ENCODE results near the gene OR8B2. TPM values are rescaled to one million over a fixed set of nuclear protein-coding genes. Genes with fewer than 3 reads are reported as not detected.

The OR8B2 gene, protein sequence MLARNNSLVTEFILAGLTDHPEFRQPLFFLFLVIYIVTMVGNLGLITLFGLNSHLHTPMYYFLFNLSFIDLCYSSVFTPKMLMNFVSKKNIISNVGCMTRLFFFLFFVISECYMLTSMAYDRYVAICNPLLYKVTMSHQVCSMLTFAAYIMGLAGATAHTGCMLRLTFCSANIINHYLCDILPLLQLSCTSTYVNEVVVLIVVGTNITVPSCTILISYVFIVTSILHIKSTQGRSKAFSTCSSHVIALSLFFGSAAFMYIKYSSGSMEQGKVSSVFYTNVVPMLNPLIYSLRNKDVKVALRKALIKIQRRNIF
- not detected for total RNA-seq

DNA sequence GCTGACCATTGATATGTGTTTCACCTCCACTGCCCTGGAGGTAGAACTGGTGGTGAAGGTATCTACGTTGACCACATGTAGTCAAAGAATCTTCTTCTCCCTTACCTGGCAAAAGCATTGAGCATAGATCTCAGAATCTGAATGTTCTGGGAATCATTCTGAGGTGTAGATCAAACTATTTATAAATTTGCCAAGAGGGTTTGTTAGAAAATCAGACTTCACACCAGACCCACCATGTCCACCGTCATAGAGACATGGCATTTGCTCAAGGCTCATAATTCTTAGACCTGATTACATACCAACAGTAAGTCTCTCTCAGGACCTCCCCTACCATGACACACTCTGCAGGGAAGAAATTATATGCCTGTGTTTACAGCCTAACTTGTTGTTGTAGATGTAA, at the start of gene OR8B2:
TSS of gene OR8B2 (minus strand) at position 101 of the 400 bp plus-strand sequence. CDS start 1,156 bp downstream, outside the sequence.
- TF ChIP-seq, protein P1, sequence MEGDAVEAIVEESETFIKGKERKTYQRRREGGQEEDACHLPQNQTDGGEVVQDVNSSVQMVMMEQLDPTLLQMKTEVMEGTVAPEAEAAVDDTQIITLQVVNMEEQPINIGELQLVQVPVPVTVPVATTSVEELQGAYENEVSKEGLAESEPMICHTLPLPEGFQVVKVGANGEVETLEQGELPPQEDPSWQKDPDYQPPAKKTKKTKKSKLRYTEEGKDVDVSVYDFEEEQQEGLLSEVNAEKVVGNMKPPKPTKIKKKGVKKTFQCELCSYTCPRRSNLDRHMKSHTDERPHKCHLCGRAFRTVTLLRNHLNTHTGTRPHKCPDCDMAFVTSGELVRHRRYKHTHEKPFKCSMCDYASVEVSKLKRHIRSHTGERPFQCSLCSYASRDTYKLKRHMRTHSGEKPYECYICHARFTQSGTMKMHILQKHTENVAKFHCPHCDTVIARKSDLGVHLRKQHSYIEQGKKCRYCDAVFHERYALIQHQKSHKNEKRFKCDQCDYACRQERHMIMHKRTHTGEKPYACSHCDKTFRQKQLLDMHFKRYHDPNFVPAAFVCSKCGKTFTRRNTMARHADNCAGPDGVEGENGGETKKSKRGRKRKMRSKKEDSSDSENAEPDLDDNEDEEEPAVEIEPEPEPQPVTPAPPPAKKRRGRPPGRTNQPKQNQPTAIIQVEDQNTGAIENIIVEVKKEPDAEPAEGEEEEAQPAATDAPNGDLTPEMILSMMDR (IDR thresholded peaks at IDR 0.05): no peak
- no peaks in the 10 kb centered on the region for H3K9me3 ChIP-seq
- H3K27ac ChIP-seq: no peak within 1 kb of the TSS
- no peaks in the 10 kb centered on the region for H3K36me3 ChIP-seq
- intact Hi-C loops (cut with DNase I): no loop called here
- no peak for DNase-seq (ENCODE audit: low spot score in 2 of 2)
- no peaks in the 10 kb centered on the region for H3K27me3 ChIP-seq
- H3K4me1 ChIP-seq: no peaks in the 10 kb centered on the region
- no peak within 1 kb of the TSS for H3K4me3 ChIP-seq

DNA sequence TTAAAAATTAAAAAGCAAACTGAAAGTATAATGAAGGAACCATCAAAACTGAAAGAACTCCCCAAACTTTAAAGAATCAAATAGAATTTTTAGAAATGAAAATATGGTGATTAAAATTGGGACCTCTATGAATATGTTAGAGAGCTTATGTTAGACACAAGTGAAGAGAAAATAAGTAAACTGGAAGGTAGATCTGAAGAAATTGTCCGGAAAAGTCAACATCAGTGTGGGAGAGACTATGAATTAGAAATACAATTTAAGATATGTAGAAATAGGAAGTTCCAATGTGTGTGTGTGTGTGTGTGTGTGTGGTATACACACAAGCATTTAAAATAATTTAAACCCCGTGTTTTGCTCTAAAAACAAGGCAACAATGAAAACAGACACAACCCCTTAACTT, 45.3 kb upstream of the OR8B2 start:
- TF ChIP-seq, protein P1 (IDR thresholded peaks at IDR 0.05): no peak
- H3K9me3 ChIP-seq: peaks cover 0 to 4% of the 10 kb centered on the region in 2 donors
- no peak overlapping the region for H3K27ac ChIP-seq
- H3K4me1 ChIP-seq: no peaks in the 10 kb centered on the region
- no peaks in the 10 kb centered on the region for H3K27me3 ChIP-seq
- DNase-seq (ENCODE audit: low spot score in 2 of 2): no peak
- H3K36me3 ChIP-seq: no peaks in the 10 kb centered on the region
- no peak overlapping the region for H3K4me3 ChIP-seq
- intact Hi-C loops (cut with DNase I): no loop called here

DNA sequence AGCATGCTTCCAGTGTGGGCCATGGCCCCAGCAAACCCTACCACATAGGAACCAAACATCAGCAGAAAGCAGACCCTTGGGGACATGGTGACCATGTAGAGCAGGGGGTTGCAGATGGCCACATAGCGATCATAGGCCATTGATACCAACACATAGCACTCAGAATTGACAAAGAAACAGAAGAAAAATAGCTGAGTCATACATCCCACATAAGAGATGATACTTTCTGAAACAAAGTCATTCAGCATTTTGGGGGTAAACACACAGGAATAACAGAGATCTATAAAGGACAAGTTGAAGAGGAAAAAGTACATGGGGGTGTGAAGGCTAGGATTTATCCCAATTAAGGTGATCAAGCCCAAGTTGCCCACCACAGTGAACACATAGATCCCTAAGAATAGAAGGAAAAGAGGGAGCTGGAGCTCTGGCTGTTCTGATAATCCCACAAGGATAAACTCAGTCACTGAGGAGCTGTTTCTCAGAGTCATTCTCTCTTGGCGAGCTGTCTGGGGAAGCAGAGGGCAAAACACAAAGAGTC, 40.2 kb upstream of the OR8B2 start, which contains the start of gene OR8B4:
TSS of gene OR8B4 (minus strand) at position 488 of the 538 bp plus-strand sequence. CDS start at position 488, 0 bp downstream.
- Histone ChIP-seq H3K4me1 (no peaks in the 10 kb centered on the region), H3K9me3 (peaks cover 0 to under 1% of the 10 kb centered on the region in 2 donors), H3K27ac (no peak within 1 kb of the TSS), H3K27me3 (no peaks in the 10 kb centered on the region), H3K36me3 (no peaks in the 10 kb centered on the region), H3K4me3 (no peak within 1 kb of the TSS)
- TF ChIP-seq, protein P1 (IDR thresholded peaks at IDR 0.05): no peak
- DNase-seq (ENCODE audit: low spot score in 2 of 2): no peak
- intact Hi-C loops (cut with DNase I): no loop called here

DNA sequence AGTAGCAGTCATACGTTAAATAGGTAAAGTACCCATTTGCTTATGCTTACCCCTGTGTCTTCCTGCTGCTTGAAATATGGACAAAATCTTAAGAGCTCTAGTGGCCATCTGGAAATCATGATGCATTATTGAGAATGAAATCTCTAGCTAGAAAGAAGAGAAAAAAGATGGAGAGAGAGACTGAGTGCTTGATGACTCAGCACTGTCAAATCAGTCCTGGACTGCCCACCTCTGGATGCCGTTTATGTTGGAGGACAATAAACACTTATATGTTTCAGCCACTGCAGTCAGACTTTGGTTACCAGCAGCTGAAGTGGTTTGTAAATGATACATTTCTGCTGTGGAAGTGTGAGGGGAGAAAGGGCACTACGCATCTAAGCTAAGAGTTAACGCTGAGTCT, 36.7 kb upstream of the OR8B2 start:
- Histone ChIP-seq H3K4me3 (no peak overlapping the region), H3K36me3 (no peaks in the 10 kb centered on the region), H3K4me1 (no peaks in the 10 kb centered on the region), H3K27me3 (no peaks in the 10 kb centered on the region), H3K27ac (no peak overlapping the region), H3K9me3 (no peaks in the 10 kb centered on the region)
- TF ChIP-seq, protein P1 (IDR thresholded peaks at IDR 0.05): no peak
- DNase-seq (ENCODE audit: low spot score in 2 of 2): no peak
- intact Hi-C loops (cut with DNase I): no loop called here

DNA sequence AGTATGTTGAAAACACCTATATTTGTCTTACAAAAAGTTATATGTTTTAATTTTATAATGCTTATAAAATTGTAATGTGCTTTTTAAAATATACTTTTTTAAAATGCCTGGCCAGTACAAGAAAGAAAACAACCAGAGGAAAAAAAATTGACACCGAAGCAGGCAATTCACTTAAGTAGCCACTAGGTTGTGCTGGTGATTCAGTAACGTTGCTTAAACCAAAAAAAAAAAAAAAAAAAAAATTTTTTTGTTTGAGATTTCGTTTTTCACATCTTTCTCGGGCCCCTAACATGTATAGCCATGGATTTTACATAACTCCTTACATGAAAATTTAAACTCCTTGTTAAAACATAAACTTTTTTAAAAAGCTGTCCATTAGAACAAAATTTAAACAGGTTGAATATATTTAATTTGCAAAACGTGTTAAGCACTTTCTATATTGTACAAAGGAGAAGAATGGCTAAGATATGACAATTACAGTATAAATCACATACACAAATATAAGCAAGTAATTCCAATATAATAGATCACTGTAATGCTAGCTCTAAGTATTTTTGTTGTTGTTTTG, 31.1 kb upstream of the OR8B2 start:
- no peak for DNase-seq (ENCODE audit: low spot score in 2 of 2)
- intact Hi-C loops (cut with DNase I): loop anchor here (2.0 kb wide), 1 partner anchor 171 kb away; no protein-coding TSS in a partner anchor
- H3K36me3 ChIP-seq: no peaks in the 10 kb centered on the region
- H3K4me1 ChIP-seq: no peaks in the 10 kb centered on the region
- H3K9me3 ChIP-seq: no peaks in the 10 kb centered on the region
- TF ChIP-seq, protein P1 (IDR thresholded peaks at IDR 0.05): peak in 2 of 3 experiments; percentile 54 to 60
- no peaks in the 10 kb centered on the region for H3K27me3 ChIP-seq
- H3K4me3 ChIP-seq: no peak overlapping the region
- H3K27ac ChIP-seq: no peak overlapping the region
